Gastrocnemius medialis (tissue), 4 donors: ENCODE data around the gene PHLDB2. TPM values are rescaled to one million over a fixed set of nuclear protein-coding genes. Genes with fewer than 3 reads are reported as not detected.

ENCODE experiments used
- ATAC-seq, 2 donors: fragments of 150-250 bp; one replicate each; pipeline ENCODE4 v1.9.1; 2016
- DNase-seq, 2 donors: peaks; one replicate each; pipeline ENCODE4 v3.0.0-alpha.2; 2019
- H3K27ac ChIP-seq, 4 donors: fragments of 200-600 bp; sonication (generic); 1 replicate in 1 of 4; 2 replicates in 3 of 4; pipeline ENCODE4 v1.5.1; 2016 to 2018; ENCODE audit warnings: mild to moderate bottlenecking in 2 of 4, moderate library complexity in 1 of 4
- H3K27me3 ChIP-seq, 3 donors: fragments of 200-600 bp; sonication (generic) in 2 of 3; 1 replicate in 1 of 3; 2 replicates in 2 of 3; pipeline versions ENCODE4 v1.5.1 to v1.6.0; 2016 to 2019; ENCODE audit warnings: mild to moderate bottlenecking in 1 of 3, moderate library complexity in 1 of 3
- H3K36me3 ChIP-seq, 2 donors: fragments of 200-600 bp; sonication (generic) in 1 of 2; one replicate each; pipeline ENCODE4 v1.5.1; 2017 to 2018
- H3K4me1 ChIP-seq, 2 donors: fragments of 200-600 bp; sonication (generic) in 1 of 2; one replicate each; pipeline ENCODE4 v1.5.1; 2016 to 2017; ENCODE audit warnings: mild to moderate bottlenecking in 2 of 2
- H3K4me3 ChIP-seq, 4 donors: fragments of 200-600 bp; sonication (generic) in 3 of 4; 1 replicate in 1 of 4; 2 replicates in 3 of 4; pipeline ENCODE4 v1.5.1; 2016 to 2019; ENCODE audit warnings: mild to moderate bottlenecking in 2 of 4
- H3K9me3 ChIP-seq, 3 donors: fragments of 200-600 bp; sonication (generic) in 2 of 3; 1 replicate in 1 of 3; 2 replicates in 2 of 3; pipeline ENCODE4 v1.5.1; 2016 to 2019
- POLR2A ChIP-seq, 2 donors: fragments of 450-650 bp; IDR thresholded peaks; one replicate each; pipeline ENCODE4 v1.6.1; 2017; ENCODE audit warnings: antibody characterized with exemption in 2 of 2, mild to moderate bottlenecking in 2 of 2, moderate library complexity in 2 of 2
- in situ Hi-C, 4 donors: fragments of 200-750 bp; cut with MboI; loops; one replicate each; pipeline versions ENCODE4 v1.15.0 to v1.8.0; 2017; ENCODE audit warnings: low sequenced_read_pairs in 4 of 4
- intact Hi-C: fragments of 100-400 bp; cut with DNase I; formaldehyde crosslinking; loops from one replicate; pipeline ENCODE4 v1.15.1; 2023; ENCODE audit warnings: low total_unique reads
- total RNA-seq, 4 donors: library from RNA; depleted of rRNA; stranded (reverse); fragments of >200 nt; gene quantifications; one replicate each; pipeline versions ENCODE4 v1.1.0 to v1.2.3, GENCODE V29; 2016
- TF ChIP-seq, protein P1 (sequence below), 5 experiments: fragments of 450-650 bp in 3 of 5; fragments of 200-600 bp in 2 of 5; sonication (generic) in 2 of 5; IDR thresholded peaks in 4 of 5; conservative IDR thresholded peaks in 1 of 5; 1 replicate in 4 of 5; 2 replicates in 1 of 5; pipeline ENCODE4 v1.5.1; 2016 to 2019; ENCODE audit warnings: antibody characterized with exemption in 5 of 5, mild to moderate bottlenecking in 3 of 5, moderate library complexity in 3 of 5

PHLDB2 gene
- total RNA-seq, 4 donors from 2014 or later = 3.0 to 7.2 (median 4.0) TPM

DNA sequence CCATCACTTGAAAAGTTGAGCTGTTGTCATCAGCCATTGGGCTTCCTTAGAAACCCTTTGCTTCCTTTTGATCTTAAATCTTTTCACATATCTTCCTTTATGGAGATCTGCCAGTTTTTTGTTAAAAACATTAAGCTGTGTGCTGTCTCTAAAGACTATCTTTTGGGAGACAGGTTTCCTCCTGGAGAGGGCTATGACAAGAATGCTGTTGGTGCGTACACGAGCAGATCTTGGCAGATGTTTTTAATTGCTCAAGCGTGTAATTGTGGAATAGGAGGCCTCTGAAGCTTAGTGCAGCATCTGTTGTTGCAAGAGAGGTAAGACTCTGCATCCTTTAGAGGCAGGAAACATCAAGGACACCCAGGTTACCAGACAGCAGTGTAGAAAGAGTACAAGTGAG is 56.8 kb downstream of the PHLDB2 start:
- Histone ChIP-seq H3K4me3 (no peak overlapping the region), H3K27ac (no peak overlapping the region), H3K27me3 (no peaks in the 10 kb centered on the region), H3K9me3 (no peaks in the 10 kb centered on the region), H3K36me3 (no peaks in the 10 kb centered on the region), H3K4me1 (peaks cover 4 to 6% of the 10 kb centered on the region in 2 donors)
- ATAC-seq = no peak
- no peak for DNase-seq
- intact Hi-C loops (no loop called here), in situ Hi-C loops (no loop called here)
- TF ChIP-seq, protein P1, sequence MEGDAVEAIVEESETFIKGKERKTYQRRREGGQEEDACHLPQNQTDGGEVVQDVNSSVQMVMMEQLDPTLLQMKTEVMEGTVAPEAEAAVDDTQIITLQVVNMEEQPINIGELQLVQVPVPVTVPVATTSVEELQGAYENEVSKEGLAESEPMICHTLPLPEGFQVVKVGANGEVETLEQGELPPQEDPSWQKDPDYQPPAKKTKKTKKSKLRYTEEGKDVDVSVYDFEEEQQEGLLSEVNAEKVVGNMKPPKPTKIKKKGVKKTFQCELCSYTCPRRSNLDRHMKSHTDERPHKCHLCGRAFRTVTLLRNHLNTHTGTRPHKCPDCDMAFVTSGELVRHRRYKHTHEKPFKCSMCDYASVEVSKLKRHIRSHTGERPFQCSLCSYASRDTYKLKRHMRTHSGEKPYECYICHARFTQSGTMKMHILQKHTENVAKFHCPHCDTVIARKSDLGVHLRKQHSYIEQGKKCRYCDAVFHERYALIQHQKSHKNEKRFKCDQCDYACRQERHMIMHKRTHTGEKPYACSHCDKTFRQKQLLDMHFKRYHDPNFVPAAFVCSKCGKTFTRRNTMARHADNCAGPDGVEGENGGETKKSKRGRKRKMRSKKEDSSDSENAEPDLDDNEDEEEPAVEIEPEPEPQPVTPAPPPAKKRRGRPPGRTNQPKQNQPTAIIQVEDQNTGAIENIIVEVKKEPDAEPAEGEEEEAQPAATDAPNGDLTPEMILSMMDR (IDR thresholded peaks at IDR 0.05 in 4 of 5, conservative IDR thresholded peaks at IDR 0.05 in 1 of 5) = no peak
- no peak for TF ChIP-seq POLR2A (IDR thresholded peaks at IDR 0.05)

DNA sequence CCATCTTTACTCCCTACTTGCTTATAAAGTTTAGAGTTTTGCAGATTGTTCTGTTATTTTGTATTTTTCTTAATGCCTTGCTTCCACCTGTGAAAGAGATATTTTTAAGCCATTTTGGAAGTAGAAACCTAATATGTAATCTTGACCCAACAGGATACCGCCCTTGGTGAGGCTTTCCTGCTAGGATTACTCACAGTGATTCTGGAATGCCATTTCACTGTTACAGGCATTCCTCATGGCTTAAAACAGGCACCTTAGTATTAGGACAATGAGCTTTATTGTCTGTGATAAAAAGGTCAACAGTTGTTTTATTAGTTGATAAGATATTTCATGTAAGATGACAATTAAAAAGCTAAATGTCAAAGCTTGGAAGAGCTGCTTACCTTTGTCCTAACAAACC is 58.2 kb downstream of the PHLDB2 start:
- Histone ChIP-seq H3K4me3 (no peak overlapping the region), H3K4me1 (no peaks in the 10 kb centered on the region), H3K27ac (no peak overlapping the region), H3K27me3 (no peaks in the 10 kb centered on the region), H3K36me3 (no peaks in the 10 kb centered on the region), H3K9me3 (no peaks in the 10 kb centered on the region)
- in situ Hi-C loops = no loop called here
- DNase-seq (no peak), ATAC-seq (no peak)
- intact Hi-C loops = no loop called here
- no peak for TF ChIP-seq POLR2A (IDR thresholded peaks at IDR 0.05)
- TF ChIP-seq, protein P1 (IDR thresholded peaks at IDR 0.05 in 4 of 5, conservative IDR thresholded peaks at IDR 0.05 in 1 of 5) = no peak

DNA sequence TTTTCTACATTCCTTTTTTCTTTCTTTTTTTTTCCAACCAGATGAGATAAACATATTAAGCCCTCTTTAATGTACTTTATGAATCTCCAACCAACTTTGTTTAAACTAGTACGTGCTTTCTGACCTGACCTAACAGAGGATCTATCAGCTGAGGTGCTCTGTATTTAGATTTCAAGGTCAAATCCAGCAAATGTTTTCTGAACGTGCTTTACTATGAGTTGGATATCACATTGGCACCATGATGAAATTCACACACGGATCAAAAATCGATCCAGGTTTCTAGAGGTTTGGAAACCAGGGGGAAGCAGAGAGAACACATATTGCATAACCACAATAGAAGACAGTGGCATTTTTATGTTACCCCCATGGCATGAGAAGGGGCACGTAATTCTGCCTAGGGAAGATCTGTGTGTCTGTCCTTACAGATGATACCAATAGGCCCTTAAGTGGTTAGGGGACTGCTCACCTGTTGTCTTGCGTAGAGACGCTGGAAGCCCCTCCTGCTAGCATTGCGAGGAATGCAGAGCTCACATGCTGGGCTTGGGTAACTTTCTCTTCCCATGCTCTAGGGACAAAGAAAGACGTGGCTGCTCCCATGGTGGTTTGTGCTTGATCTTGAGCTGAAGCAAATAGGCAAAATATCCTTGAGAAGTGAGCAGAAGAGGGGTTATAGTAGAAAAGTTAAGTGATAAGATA is 60.5 kb downstream of the PHLDB2 start:
- H3K4me3 ChIP-seq = no peak overlapping the region
- no peak overlapping the region for H3K27ac ChIP-seq
- TF ChIP-seq, protein P1 (IDR thresholded peaks at IDR 0.05 in 4 of 5, conservative IDR thresholded peaks at IDR 0.05 in 1 of 5) = no peak
- TF ChIP-seq POLR2A (IDR thresholded peaks at IDR 0.05) = no peak
- DNase-seq (no peak), ATAC-seq (no peak)
- no peaks in the 10 kb centered on the region for H3K27me3 ChIP-seq
- in situ Hi-C loops = no loop called here
- H3K36me3 ChIP-seq = no peaks in the 10 kb centered on the region
- intact Hi-C loops = loop anchor here (5.0 kb wide), 1 partner anchor 57 kb away; no protein-coding TSS in a partner anchor
- no peaks in the 10 kb centered on the region for H3K9me3 ChIP-seq
- peaks cover 13 to 14% of the 10 kb centered on the region in 2 donors for H3K4me1 ChIP-seq

DNA sequence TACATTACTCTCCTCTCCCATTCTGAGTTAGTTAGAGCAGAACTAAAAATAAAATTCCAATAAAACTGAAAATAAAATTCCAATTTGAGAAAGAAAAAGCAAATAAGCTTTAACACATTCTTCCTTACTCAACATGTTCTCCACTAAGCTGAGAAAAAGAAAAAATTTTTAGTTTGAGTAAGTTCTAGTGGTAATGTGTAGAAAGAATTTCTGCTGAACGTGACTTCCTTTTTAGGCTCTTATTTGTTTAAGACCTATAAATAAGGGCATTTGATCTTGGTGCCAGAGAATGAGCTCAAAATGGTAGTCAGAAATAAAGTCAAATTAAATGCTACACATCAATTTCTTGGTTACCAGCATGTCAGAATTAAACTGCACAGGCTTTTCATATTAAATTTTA is 62.1 kb downstream of the PHLDB2 start:
- H3K9me3 ChIP-seq = no peaks in the 10 kb centered on the region
- H3K36me3 ChIP-seq = no peaks in the 10 kb centered on the region
- DNase-seq (no peak), ATAC-seq (no peak)
- H3K27ac ChIP-seq = no peak overlapping the region
- no peak overlapping the region for H3K4me3 ChIP-seq
- intact Hi-C loops = loop anchor here (5.0 kb wide), 1 partner anchor 59 kb away; no protein-coding TSS in a partner anchor
- TF ChIP-seq, protein P1 (IDR thresholded peaks at IDR 0.05 in 4 of 5, conservative IDR thresholded peaks at IDR 0.05 in 1 of 5) = no peak
- TF ChIP-seq POLR2A (IDR thresholded peaks at IDR 0.05) = no peak
- in situ Hi-C loops = no loop called here
- no peaks in the 10 kb centered on the region for H3K27me3 ChIP-seq
- peaks cover 15 to 22% of the 10 kb centered on the region in 2 donors for H3K4me1 ChIP-seq
